IMR-90 (cell line): ENCODE measurements around the gene TMEM176A. TPM values are rescaled to one million over a fixed set of nuclear protein-coding genes. Genes with fewer than 3 reads are reported as not detected.
"Not testable (repeated sequence)": the region's sequence is repeated elsewhere in the genome, so short reads cannot be mapped to it uniquely, and the experiment has no call there.

Source experiments
- ATAC-seq: fragments of 200-7000 bp; cut with Tn5 transposase; 2 replicates; pipeline ENCODE4 v1.9.1; 2020; ENCODE audit warnings: low read depth, mild to moderate bottlenecking, moderate library complexity
- BruUV-seq: library from RNA; stranded (reverse); fragments of 400-500 nt; replicated peaks from 2 replicates; lab custom pipeline; 2021; lab: Mats Ljungman, UMichigan
- CTCF ChIA-PET: fragments of 300-600 bp; formaldehyde crosslinking; extraction: SDS; loops from one replicate; lab custom pipeline; 2021; ENCODE audit warnings: antibody characterized with exemption; lab: Yijun Ruan, JAX
- POLR2A ChIA-PET: fragments of 300-600 bp; sonication (Branson Sonifier 250); formaldehyde crosslinking; loops from one replicate; lab custom pipeline; 2022; ENCODE audit warnings: antibody characterized with exemption; ENCODE audit not compliant: unreplicated experiment; lab: Charles Lee
- DNase-seq: peaks from one replicate; pipeline ENCODE4 v3.0.0; 2013
- H2AFZ ChIP-seq: replicated peaks from 2 replicates; pipeline ENCODE3; 2013; ENCODE audit warnings: low read length, mild to moderate bottlenecking; ENCODE audit not compliant: poor library complexity
- H2AK5ac ChIP-seq: 2 replicates; pipeline ENCODE4 v1.6.1; 2013; ENCODE audit warnings: low read depth, low read length, inconsistent platforms
- H2AK9ac ChIP-seq: replicated peaks from 2 replicates; pipeline ENCODE3; 2013; ENCODE audit warnings: mild to moderate bottlenecking, low read depth, low read length, moderate library complexity; ENCODE audit not compliant: poor library complexity
- H2BK120ac ChIP-seq: 2 replicates; pipeline ENCODE4 v1.6.1; 2013; ENCODE audit warnings: low read depth, low read length, inconsistent platforms
- H2BK15ac ChIP-seq: 3 replicates; pipeline ENCODE4 v1.6.1; 2013; ENCODE audit warnings: low read depth, low read length, inconsistent platforms
- H2BK20ac ChIP-seq: 2 replicates; pipeline ENCODE4 v1.6.1; 2013; ENCODE audit warnings: low read depth, mild to moderate bottlenecking, inconsistent platforms, low read length, moderate library complexity
- H2BK5ac ChIP-seq: 2 replicates; pipeline ENCODE4 v1.6.1; 2013; ENCODE audit warnings: mild to moderate bottlenecking, low read depth, low read length, inconsistent platforms; ENCODE audit not compliant: poor library complexity, severe bottlenecking
- H3K14ac ChIP-seq: replicated peaks from 2 replicates; pipeline ENCODE4 v1.6.1; 2013; ENCODE audit warnings: low read depth, low read length, inconsistent platforms
- H3K18ac ChIP-seq: 2 replicates; pipeline ENCODE4 v1.6.1; 2013; ENCODE audit warnings: low read depth, low read length, control low read depth
- H3K23ac ChIP-seq: 2 replicates; pipeline ENCODE4 v1.6.1; 2013; ENCODE audit warnings: low read depth, low read length, inconsistent platforms
- H3K27ac ChIP-seq: 2 replicates; pipeline ENCODE4 v1.5.1; 2013; ENCODE audit warnings: mild to moderate bottlenecking, control low read depth, low read length; ENCODE audit not compliant: insufficient read depth
- H3K27me3 ChIP-seq: 2 replicates; pipeline ENCODE4 v1.6.1; 2013; ENCODE audit warnings: low read length; ENCODE audit not compliant: control insufficient read depth, insufficient read depth
- H3K36me3 ChIP-seq: 2 replicates; pipeline ENCODE4 v1.6.1; 2013; ENCODE audit warnings: low read length, mixed read lengths; ENCODE audit not compliant: control insufficient read depth, insufficient read depth
- H3K4ac ChIP-seq: 2 replicates; pipeline ENCODE4 v1.6.1; 2013; ENCODE audit warnings: low read depth, low read length, inconsistent platforms
- H3K4me1 ChIP-seq: 2 replicates; pipeline ENCODE4 v1.6.1; 2013; ENCODE audit warnings: low read length, mixed read lengths; ENCODE audit not compliant: control insufficient read depth, insufficient read depth
- H3K4me2 ChIP-seq: 2 replicates; pipeline ENCODE4 v1.6.1; 2013; ENCODE audit warnings: low read depth, mild to moderate bottlenecking, control low read depth, low read length, moderate library complexity
- H3K4me3 ChIP-seq: 2 replicates; pipeline ENCODE4 v1.5.1; 2013; ENCODE audit warnings: low read depth, mild to moderate bottlenecking, control low read depth, low read length, moderate library complexity; ENCODE audit not compliant: insufficient read depth
- H3K56ac ChIP-seq: 2 replicates; pipeline ENCODE4 v1.6.1; 2013; ENCODE audit warnings: low read length, inconsistent platforms; ENCODE audit not compliant: insufficient read depth; ENCODE audit errors: extremely low read depth
- H3K79me1 ChIP-seq, 2 experiments: 2 replicates each; pipeline ENCODE4 v1.6.1; 2013; ENCODE audit warnings: low read length in 2 of 2, inconsistent platforms in 1 of 2, low read depth in 1 of 2
- H3K9ac ChIP-seq: 2 replicates; pipeline ENCODE4 v1.6.1; 2013; ENCODE audit warnings: low read depth, low read length, control low read depth
- H3K9me1 ChIP-seq: 2 replicates; pipeline ENCODE4 v1.6.1; 2013; ENCODE audit warnings: low read length, inconsistent platforms; ENCODE audit not compliant: insufficient read depth
- H3K9me3 ChIP-seq: 2 replicates; pipeline ENCODE4 v1.6.1; 2013; ENCODE audit warnings: low read length; ENCODE audit not compliant: control insufficient read depth, insufficient read depth
- H4K20me1 ChIP-seq: 2 replicates; pipeline ENCODE4 v1.6.1; 2013; ENCODE audit warnings: low read length, inconsistent platforms; ENCODE audit not compliant: insufficient read depth
- H4K5ac ChIP-seq: 2 replicates; pipeline ENCODE4 v1.6.1; 2013; ENCODE audit warnings: mild to moderate bottlenecking, low read depth, low read length, control low read depth
- H4K8ac ChIP-seq, 2 experiments: 2 replicates each; pipeline ENCODE4 v1.6.1; 2013; ENCODE audit warnings: low read depth in 2 of 2, low read length in 2 of 2, control low read depth in 1 of 2, inconsistent platforms in 1 of 2
- H4K91ac ChIP-seq: 2 replicates; pipeline ENCODE4 v1.6.1; 2013; ENCODE audit warnings: low read depth, low read length, inconsistent platforms; ENCODE audit not compliant: insufficient read depth
- WGBS, 2 experiments: methylation state at CpG; one replicate each; pipeline versions ENCODE4 v1.1.5 to v1.1.7; 2013; ENCODE audit warnings: missing lambda C conversion rate in 2 of 2; ENCODE audit not compliant: insufficient read length in 1 of 2; ENCODE audit errors: extremely low coverage in 2 of 2; 5-methylcytosine and 5-hydroxymethylcytosine counted together
- dilution Hi-C: fragments of 300-500 bp; cut with HindIII; formaldehyde crosslinking; loops from one replicate; pipeline ENCODE4 v1.14.3; 2018; ENCODE audit warnings: low sequenced_read_pairs; ENCODE audit not compliant: unreplicated experiment
- in situ Hi-C: fragments of 300-500 bp; cut with MboI; formaldehyde crosslinking; loops from 3 replicates; pipeline ENCODE4 v1.14.3; 2019; ENCODE audit warnings: low sequenced_read_pairs, inconsistent platforms, mixed read lengths
- intact Hi-C: fragments of 100-400 bp; cut with micrococcal nuclease; formaldehyde crosslinking; loops from 2 replicates; pipeline ENCODE4 v1.10.0; 2022
- polyA plus RNA-seq, 3 experiments: library from polyadenylated mRNA; depleted of rRNA; stranded (reverse); fragments of >200 nt; gene quantifications; 2 replicates each; pipeline ENCODE4 v1.2.3, GENCODE V29; 2012; ENCODE audit warnings: low replicate concordance in 1 of 3
- total RNA-seq: library from RNA; depleted of rRNA; stranded (reverse); fragments of >200 nt; gene quantifications from 2 replicates; pipeline ENCODE4 v1.2.3, GENCODE V29; 2012

TMEM176A gene
- total and polyA plus RNA-seq, 2 of the 4 experiments (the other 2 are of a cell fraction) = not detected

GRCh38 chr7:150807616-150808438, 7.3 kb downstream of the TMEM176A start:
- H2AFZ ChIP-seq, dilution Hi-C loops, intact Hi-C loops, H3K36me3 ChIP-seq, H3K9ac ChIP-seq, H2BK15ac ChIP-seq, POLR2A ChIA-PET, H3K27ac ChIP-seq, H3K4me1 ChIP-seq, H2AK5ac ChIP-seq, H3K4me2 ChIP-seq, H2BK120ac ChIP-seq, H4K8ac ChIP-seq, H3K18ac ChIP-seq, H3K4ac ChIP-seq, H2AK9ac ChIP-seq, H2BK5ac ChIP-seq, in situ Hi-C loops, H3K9me3 ChIP-seq, CTCF ChIA-PET, H4K91ac ChIP-seq, ATAC-seq, H3K79me1 ChIP-seq, H4K20me1 ChIP-seq, H3K14ac ChIP-seq, H3K9me1 ChIP-seq, H3K27me3 ChIP-seq, DNase-seq, BruUV-seq, H4K5ac ChIP-seq, H3K56ac ChIP-seq, H3K4me3 ChIP-seq, H2BK20ac ChIP-seq, H3K23ac ChIP-seq: not testable (repeated sequence)
- 38% methylated on average over 4 of the region's 13 CpGs; no CpG with 5 or more reads in 1 of the 2 experiments for WGBS, 2 experiments
